ENCODE measurements around the gene DDC.

Gene DDC

DNA sequence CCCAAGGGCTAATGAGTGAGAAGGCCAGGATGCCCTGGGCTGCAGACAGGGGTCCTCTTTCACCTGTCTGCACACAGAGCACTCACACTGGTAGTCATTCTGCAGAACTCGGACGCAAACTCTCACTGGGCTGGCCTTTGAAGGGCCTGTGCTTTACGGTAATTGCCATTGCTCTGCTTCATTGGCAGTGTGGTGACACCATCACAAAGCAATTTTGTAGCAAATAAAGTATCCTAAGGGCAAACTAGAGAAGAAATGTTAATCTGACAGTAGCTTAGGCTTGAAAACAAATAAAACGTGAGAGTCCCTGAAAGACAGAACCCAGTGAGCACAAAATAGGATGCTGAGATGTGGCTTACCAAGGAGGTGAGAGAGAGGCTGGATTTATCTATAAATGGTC, 84.4 kb downstream of the DDC start:
- CTCF ChIA-PET: interaction anchor here (1.0 kb wide), 1 partner anchor 27 kb away, joined by 3 read pairs; no protein-coding TSS in a partner anchor
- no peak overlapping the region for H3K27ac ChIP-seq
- TF ChIP-seq, protein P1, sequence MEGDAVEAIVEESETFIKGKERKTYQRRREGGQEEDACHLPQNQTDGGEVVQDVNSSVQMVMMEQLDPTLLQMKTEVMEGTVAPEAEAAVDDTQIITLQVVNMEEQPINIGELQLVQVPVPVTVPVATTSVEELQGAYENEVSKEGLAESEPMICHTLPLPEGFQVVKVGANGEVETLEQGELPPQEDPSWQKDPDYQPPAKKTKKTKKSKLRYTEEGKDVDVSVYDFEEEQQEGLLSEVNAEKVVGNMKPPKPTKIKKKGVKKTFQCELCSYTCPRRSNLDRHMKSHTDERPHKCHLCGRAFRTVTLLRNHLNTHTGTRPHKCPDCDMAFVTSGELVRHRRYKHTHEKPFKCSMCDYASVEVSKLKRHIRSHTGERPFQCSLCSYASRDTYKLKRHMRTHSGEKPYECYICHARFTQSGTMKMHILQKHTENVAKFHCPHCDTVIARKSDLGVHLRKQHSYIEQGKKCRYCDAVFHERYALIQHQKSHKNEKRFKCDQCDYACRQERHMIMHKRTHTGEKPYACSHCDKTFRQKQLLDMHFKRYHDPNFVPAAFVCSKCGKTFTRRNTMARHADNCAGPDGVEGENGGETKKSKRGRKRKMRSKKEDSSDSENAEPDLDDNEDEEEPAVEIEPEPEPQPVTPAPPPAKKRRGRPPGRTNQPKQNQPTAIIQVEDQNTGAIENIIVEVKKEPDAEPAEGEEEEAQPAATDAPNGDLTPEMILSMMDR (conservative IDR thresholded peaks at IDR 0.05; ENCODE audit: low read depth): no peak
- DNase-seq (ENCODE audit: low spot score): no peak
- POLR2A ChIA-PET (ENCODE audit: low non-redundant PET): no interaction called here

DNA sequence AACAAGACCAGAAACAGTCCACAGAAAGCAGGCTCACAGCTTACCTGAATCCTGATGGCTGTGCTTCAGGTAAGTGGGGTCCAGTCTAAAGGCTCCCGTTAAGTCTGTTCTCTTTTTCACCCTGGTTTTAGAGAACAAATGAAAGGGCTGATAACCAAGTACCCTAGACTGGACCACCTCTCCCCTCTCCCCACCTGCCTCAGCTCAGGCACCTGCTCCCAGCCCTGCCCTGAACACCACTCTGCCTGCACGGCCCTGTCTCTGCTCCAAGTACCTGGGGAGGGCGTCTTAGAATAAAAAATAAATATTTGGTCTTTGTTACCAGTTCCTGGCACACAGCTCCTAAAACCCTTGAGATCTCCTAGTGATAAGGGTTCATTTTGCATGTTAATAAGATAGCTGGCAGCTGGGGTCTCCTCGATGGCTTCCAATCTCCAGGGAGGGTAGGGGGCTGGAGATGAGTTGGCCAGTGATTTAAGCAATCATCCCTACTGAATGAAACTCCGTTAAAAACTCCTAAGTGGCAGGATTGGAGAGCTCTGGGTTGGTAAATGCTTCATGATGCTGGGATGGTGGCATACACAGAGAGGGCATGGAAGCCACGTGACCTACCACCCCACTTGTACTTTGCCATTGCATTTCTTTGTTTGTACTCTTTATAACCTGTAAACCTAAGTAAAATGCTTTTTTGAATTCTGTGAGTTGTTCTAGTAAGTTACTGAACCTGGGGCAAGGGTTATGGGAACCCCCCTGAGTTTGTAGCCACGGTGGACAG, 85.3 kb downstream of the DDC start:
- TF ChIP-seq, protein P1 (conservative IDR thresholded peaks at IDR 0.05; ENCODE audit: low read depth): no peak
- POLR2A ChIA-PET (ENCODE audit: low non-redundant PET): no interaction called here
- CTCF ChIA-PET: interaction anchor here (0.7 kb wide), 1 partner anchor 12 kb away, joined by 3 read pairs; no protein-coding TSS in a partner anchor
- no peak overlapping the region for H3K27ac ChIP-seq
- no peak for DNase-seq (ENCODE audit: low spot score)

DNA sequence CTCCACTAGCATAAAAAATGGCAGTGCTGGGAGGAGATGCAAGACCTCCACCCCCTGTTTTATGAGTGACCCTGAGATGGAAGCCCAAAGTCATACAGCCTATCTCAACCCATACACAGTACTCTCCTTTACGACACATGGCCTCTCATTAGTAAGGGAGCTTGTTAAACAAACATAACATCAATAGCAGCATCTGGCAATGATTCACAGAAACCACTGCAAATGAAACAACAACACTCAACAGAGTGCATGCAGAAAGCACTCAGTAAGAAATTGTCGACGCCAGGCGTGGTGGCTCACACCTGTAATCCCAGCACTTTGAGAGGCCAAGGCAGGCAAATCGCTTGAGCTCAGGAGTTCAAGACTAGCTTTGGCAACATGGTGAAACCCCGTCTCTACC, 87.6 kb downstream of the DDC start:
- CTCF ChIA-PET: interaction anchor here (0.6 kb wide), 1 partner anchor 664 kb away, joined by 3 read pairs; no protein-coding TSS in a partner anchor
- no peak overlapping the region for H3K27ac ChIP-seq
- POLR2A ChIA-PET (ENCODE audit: low non-redundant PET): no interaction called here
- no peak for DNase-seq (ENCODE audit: low spot score)
- TF ChIP-seq, protein P1 (conservative IDR thresholded peaks at IDR 0.05; ENCODE audit: low read depth): no peak

DNA sequence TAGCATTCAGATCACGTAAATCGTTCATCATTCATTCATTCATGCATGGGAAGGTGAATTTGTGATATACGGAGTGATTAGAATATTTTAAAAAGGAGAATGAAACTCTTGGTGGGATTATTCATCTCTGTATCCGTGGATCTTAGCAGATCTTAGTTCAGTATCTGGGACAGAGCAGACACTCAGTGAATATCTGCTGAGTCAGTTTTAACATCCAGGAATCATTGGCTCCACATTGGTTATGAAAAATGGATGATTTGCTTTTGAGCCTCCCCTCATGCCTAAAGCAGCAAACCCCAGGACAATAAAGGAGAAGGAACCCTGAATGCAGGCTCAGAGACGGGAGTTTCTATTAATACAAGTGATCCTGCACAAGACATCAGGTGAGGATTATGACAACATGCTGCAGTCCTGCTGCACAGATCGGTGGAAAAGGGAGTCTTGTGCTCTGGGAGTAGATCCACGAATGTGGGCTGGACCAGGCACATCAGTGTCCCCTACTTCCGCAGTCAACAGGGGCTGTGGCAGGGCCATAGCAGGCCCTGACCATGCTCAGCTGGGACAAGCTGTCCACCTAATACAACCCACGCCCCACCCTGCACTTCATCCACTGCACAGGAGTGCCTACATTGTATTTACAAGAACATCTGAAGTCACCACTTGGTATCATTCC, 88.1 kb downstream of the DDC start:
- TF ChIP-seq, protein P1 (conservative IDR thresholded peaks at IDR 0.05; ENCODE audit: low read depth): no peak
- ChIA-PET POLR2A (ENCODE audit: low non-redundant PET) (no interaction called here), CTCF (no interaction called here)
- DNase-seq (ENCODE audit: low spot score): no peak
- H3K27ac ChIP-seq: no peak overlapping the region

GRCh38 chr7:50475340-50475739, 89.9 kb downstream of the DDC start:
- TF ChIP-seq, protein P1 (conservative IDR thresholded peaks at IDR 0.05; ENCODE audit: low read depth): no peak
- POLR2A ChIA-PET (ENCODE audit: low non-redundant PET): no interaction called here
- no peak overlapping the region for H3K27ac ChIP-seq
- DNase-seq (ENCODE audit: low spot score): no peak
- CTCF ChIA-PET: interaction anchor here (0.6 to 0.7 kb wide), 2 partner anchors 109 to 659 kb away, joined by 3 to 4 read pairs; no protein-coding TSS in a partner anchor

DNA sequence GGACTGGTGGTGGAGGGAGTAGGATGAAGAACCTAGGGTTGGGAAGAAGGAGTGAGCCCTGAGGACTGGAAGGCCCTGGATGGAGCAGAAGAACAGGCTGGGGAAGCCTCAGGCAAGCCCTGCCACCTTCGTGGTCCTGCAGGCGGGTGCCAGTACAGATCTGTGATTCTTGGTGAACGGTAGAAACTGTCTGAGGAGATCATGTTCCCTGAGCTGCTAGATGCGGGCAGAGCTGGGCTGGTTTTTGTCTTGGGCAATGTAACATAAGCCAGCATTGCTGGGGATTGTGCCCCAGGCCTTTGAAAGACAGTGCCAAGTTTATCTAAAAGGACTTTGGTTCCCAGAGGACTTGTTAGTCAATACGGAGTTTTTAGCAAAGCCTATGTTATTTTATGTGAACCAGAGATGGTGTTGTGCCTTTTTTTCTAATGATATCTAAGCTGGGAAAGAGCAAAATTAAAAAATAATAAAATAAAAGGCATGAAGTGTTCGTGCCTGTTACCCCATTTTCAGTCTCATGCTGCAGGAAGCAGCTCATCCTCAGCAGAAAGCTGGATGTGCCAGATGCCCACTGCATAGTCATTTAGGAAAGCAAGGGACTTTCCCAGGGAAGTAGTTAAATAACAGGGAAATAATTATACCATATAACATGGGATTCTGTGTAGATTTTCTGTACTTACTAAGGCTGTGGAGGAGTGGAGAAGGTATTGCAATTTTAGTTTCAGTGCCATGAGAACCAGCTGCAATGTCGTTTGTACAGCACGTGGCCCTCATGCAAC, 90.6 kb downstream of the DDC start:
- H3K27ac ChIP-seq: no peak overlapping the region
- TF ChIP-seq, protein P1 (conservative IDR thresholded peaks at IDR 0.05; ENCODE audit: low read depth): no peak
- CTCF ChIA-PET: interaction anchor here (0.6 to 2.0 kb wide), 2 partner anchors 660 to 686 kb away, joined by 4 to 5 read pairs; no protein-coding TSS in a partner anchor
- no peak for DNase-seq (ENCODE audit: low spot score)
- POLR2A ChIA-PET (ENCODE audit: low non-redundant PET): no interaction called here
